ENCODE measurements around the gene DAZL.
"Not testable (repeated sequence)": the region's sequence is repeated elsewhere in the genome, so short reads cannot be mapped to it uniquely, and the experiment has no call there.

The DAZL gene

DNA sequence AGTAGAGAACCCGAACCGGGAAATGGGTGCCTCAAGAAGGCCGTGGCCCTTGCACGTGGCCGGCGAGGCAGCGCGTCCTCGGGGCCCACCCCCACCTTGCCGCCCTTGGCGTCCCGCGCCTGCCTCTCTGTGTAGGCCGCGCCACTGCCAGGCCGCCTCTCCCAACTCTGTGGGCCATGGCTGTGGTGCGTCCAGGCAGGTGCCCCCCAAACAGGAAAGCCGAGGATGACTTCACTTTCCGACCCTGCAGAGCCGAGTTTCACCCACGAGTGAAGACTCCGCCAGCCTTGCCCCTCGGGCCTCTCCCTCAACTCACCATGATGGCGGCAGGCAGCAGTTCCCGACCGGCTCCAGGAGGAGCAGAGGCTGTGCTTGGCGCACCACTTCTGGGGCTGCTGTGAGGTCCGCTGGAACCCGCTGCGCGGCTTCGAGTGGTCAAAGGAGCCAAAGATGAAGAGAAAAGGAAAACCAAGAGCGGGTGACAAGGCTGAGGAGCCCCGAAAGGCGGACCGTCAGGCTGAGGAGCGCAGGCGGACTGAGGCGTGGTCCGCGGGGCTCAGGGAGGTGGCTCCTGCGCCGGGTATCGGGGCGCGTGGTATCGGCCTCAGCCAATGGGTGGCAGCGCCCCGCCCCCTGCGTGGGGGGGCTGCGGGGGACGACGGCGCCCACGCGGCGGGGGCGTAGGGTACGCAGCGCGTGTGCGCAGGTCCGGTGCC, at the start of gene DAZL:
DAZL (minus strand) TSS at position 537 of the 716 bp plus-strand sequence; CDS start at position 319, 218 bp downstream.
- Mint-ChIP-seq H3K4me1 (no peaks in the 10 kb centered on the region), H3K36me3 (ENCODE audit: insufficient read depth) (no peaks in the 10 kb centered on the region), H3K27me3 (peaks cover 16% of the 10 kb centered on the region), H3K27ac (ENCODE audit: low read depth) (no peak within 1 kb of the TSS), H3K4me3 (no peak within 1 kb of the TSS), H3K9me3 (no peaks in the 10 kb centered on the region)
- DNase-seq (ENCODE audit: low spot score in 2 of 2) (no peak), ATAC-seq (replicated peaks; ENCODE audit: extremely low read depth, poor library complexity, severe bottlenecking) (no peak)

DNA sequence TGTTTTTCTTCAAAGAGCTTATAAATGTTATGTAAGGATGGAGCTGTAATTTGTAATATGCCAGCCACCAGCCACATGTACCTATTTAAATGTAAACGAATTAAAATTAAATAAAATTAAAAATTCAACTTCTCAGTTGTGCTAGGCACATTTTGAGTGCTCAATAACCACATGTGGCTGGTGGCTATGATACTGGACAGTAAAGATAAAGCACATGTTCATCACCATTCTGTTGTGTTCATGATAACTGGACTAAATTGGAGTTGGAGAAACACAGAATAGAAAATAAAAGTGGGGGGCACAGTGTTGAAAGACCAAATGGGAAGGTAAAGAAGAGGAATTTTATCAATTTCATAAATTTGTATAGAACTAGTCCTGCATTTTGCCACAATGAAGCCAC, 49.8 kb upstream of the DAZL start:
- Mint-ChIP-seq H3K27me3 (peaks cover 9% of the 10 kb centered on the region), H3K9me3 (no peaks in the 10 kb centered on the region), H3K4me3 (no peak overlapping the region), H3K36me3 (ENCODE audit: insufficient read depth) (no peaks in the 10 kb centered on the region), H3K4me1 (no peaks in the 10 kb centered on the region), H3K27ac (ENCODE audit: low read depth) (no peak overlapping the region)
- ATAC-seq (replicated peaks; ENCODE audit: extremely low read depth, poor library complexity, severe bottlenecking), result no peak
- DNase-seq (ENCODE audit: low spot score in 2 of 2), result no peak

DNA sequence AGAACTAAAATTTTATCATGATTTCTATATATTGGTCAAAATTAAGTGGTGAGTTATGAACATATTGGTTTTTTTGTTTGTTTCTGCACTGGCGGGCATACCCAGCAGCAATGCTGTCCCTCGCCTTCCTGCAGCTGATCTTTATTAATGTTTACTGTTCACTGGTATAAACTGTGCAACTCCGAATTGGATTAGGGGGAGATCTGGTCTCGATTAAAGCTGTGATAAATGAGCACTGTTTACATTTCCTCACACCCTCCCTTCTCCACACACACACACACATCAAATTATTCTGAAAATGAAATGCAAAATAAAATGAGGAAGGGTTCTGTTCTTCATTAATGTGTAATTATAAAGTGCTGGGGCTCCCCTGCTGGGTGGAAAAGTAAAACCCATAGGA, 48.5 kb upstream of the DAZL start:
- Mint-ChIP-seq H3K36me3 (ENCODE audit: insufficient read depth) (no peaks in the 10 kb centered on the region), H3K4me3 (no peak overlapping the region), H3K4me1 (no peaks in the 10 kb centered on the region), H3K9me3 (no peaks in the 10 kb centered on the region), H3K27ac (ENCODE audit: low read depth) (no peak overlapping the region), H3K27me3 (no peaks in the 10 kb centered on the region)
- no peak for ATAC-seq (replicated peaks; ENCODE audit: extremely low read depth, poor library complexity, severe bottlenecking)
- no peak for DNase-seq (ENCODE audit: low spot score in 2 of 2)

GRCh38 chr3:16647668-16648067, 42.4 kb upstream of the DAZL start:
- ATAC-seq (replicated peaks; ENCODE audit: extremely low read depth, poor library complexity, severe bottlenecking) (no peak), DNase-seq (ENCODE audit: low spot score in 2 of 2) (no peak)
- no peaks in the 10 kb centered on the region for H3K4me1 Mint-ChIP-seq
- peaks cover 7% of the 10 kb centered on the region for H3K27me3 Mint-ChIP-seq
- no peaks in the 10 kb centered on the region for H3K9me3 Mint-ChIP-seq
- H3K36me3 Mint-ChIP-seq (ENCODE audit: insufficient read depth), result no peaks in the 10 kb centered on the region
- H3K4me3 Mint-ChIP-seq, result no peak overlapping the region
- no peak overlapping the region for H3K27ac Mint-ChIP-seq (ENCODE audit: low read depth)

DNA sequence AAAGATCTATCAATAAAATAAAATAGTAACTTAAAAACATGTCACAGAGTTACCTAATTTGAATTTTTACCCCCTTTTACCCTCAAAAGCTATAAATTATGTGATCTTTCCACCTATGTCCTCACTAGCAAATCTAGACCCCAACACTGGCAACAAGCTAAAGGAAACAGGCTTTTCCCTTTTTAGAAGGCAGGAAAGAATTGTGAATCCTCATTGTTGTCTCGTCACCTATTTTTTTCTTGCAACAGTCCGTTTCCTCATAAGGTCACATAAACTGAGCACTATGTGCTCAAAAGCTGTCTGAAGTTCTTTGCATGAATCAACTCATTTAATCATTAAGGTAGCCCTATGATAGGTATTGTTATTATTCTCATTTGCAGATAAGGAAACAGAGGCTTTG, 34.6 kb upstream of the DAZL start:
- H3K9me3 Mint-ChIP-seq, result peaks cover 5% of the 10 kb centered on the region
- ATAC-seq (replicated peaks; ENCODE audit: extremely low read depth, poor library complexity, severe bottlenecking) (no peak), DNase-seq (ENCODE audit: low spot score in 2 of 2) (no peak)
- no peak overlapping the region for H3K4me3 Mint-ChIP-seq
- H3K4me1 Mint-ChIP-seq, result no peaks in the 10 kb centered on the region
- no peaks in the 10 kb centered on the region for H3K36me3 Mint-ChIP-seq (ENCODE audit: insufficient read depth)
- H3K27me3 Mint-ChIP-seq, result peaks cover 8% of the 10 kb centered on the region
- H3K27ac Mint-ChIP-seq (ENCODE audit: low read depth), result no peak overlapping the region

DNA sequence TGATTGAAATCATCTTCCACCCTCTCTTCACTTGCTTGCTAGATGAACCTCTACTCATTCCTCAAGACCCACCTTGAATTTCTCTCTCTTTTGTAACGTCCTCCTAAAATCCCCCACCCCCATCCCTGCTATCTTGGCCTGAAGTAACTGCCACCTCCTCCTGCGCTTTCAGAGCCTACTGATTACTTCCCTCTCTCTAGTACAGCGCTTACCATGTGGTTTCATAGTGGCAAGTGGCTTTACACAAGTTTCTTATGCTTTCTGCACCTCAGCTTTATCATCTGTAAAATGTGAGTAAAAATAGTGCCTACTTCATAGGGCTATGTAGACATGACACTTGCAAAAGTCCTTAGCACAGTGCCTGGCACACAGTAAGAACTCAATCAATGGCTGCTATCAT, 28.7 kb upstream of the DAZL start:
- ATAC-seq (replicated peaks; ENCODE audit: extremely low read depth, poor library complexity, severe bottlenecking) (no peak), DNase-seq (ENCODE audit: low spot score in 2 of 2) (no peak)
- H3K27ac Mint-ChIP-seq (ENCODE audit: low read depth), result no peak overlapping the region
- no peaks in the 10 kb centered on the region for H3K4me1 Mint-ChIP-seq
- no peaks in the 10 kb centered on the region for H3K36me3 Mint-ChIP-seq (ENCODE audit: insufficient read depth)
- H3K27me3 Mint-ChIP-seq, result peaks cover 8% of the 10 kb centered on the region
- H3K4me3 Mint-ChIP-seq, result no peak overlapping the region
- H3K9me3 Mint-ChIP-seq, result peaks cover 5% of the 10 kb centered on the region

GRCh38 chr3:16632395-16632794, 27.2 kb upstream of the DAZL start:
- no peaks in the 10 kb centered on the region for H3K36me3 Mint-ChIP-seq (ENCODE audit: insufficient read depth)
- DNase-seq (ENCODE audit: low spot score in 2 of 2) (no peak), ATAC-seq (replicated peaks; ENCODE audit: extremely low read depth, poor library complexity, severe bottlenecking) (no peak)
- peaks cover 5% of the 10 kb centered on the region for H3K9me3 Mint-ChIP-seq
- no peak overlapping the region for H3K4me3 Mint-ChIP-seq
- H3K4me1 Mint-ChIP-seq, result no peaks in the 10 kb centered on the region
- H3K27ac Mint-ChIP-seq (ENCODE audit: low read depth), result no peak overlapping the region
- peaks cover 15% of the 10 kb centered on the region for H3K27me3 Mint-ChIP-seq

DNA sequence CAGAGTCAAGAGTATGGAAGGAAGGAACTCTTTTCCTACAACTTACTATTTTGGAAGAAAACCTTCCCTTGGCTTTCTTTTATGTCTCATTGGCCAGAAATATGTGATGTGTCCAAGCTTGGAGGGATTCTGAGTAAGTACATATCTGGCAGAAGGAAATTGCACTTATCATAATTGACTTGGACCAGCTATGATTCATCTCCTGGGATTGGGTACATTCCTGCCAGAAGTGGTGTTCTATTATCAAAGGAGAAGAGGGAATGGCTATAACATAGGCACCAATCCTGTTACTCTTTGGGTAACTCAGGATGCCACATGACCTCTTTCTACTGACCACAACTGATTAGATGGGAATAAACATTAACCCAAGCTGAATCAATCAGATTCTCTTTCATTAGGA, 13.5 kb upstream of the DAZL start:
- Mint-ChIP-seq H3K27ac (ENCODE audit: low read depth) (no peak overlapping the region), H3K4me3 (no peak overlapping the region), H3K36me3 (ENCODE audit: insufficient read depth) (no peaks in the 10 kb centered on the region), H3K9me3 (peaks cover 4% of the 10 kb centered on the region), H3K27me3 (no peaks in the 10 kb centered on the region), H3K4me1 (no peaks in the 10 kb centered on the region)
- DNase-seq (ENCODE audit: low spot score in 2 of 2), result no peak
- ATAC-seq (replicated peaks; ENCODE audit: extremely low read depth, poor library complexity, severe bottlenecking), result no peak

DNA sequence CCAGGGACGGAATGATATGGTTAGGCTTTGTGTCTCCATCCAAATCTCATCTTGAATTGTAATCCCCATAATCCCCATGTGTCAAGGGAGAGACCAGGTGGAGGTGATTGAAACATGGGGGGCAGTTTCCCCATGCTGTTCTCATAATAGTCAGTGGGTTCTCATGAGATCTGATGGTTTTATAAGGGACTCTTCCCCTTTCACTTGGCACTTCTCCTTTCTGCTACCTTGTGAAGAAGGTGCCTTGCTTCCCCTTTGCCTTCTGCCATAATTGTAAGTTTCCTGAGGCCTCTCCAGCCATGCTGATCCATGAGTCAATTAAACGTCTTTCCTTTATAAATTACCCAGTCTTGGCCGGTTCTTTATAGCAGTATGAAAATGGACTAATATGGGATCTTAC, 11.9 kb upstream of the DAZL start:
- not testable (repeated sequence) for H3K27me3 Mint-ChIP-seq; H3K4me1 Mint-ChIP-seq; H3K4me3 Mint-ChIP-seq; H3K9me3 Mint-ChIP-seq; ATAC-seq (replicated peaks; ENCODE audit: extremely low read depth, poor library complexity, severe bottlenecking); H3K36me3 Mint-ChIP-seq (ENCODE audit: insufficient read depth); DNase-seq (ENCODE audit: low spot score in 2 of 2); H3K27ac Mint-ChIP-seq (ENCODE audit: low read depth)

DNA sequence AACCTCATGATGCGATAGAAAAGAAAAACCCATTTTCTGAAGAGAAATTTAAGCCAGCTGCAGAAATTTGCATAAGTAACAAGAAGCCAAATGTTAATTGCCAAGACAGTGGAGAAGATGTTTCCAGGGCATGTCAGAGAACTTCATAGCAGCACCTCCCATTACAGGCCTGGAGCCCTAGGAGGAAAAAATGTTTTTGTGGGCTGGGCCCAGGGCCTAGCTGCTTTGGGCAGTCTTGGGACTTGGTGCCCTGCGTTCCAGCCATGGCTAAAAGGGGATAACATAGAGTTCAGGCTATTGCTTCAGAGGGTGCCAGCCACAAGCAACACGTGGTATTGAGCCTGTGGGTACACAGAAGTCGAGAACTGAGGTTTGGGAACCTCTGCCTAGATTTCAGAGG, 10.9 kb upstream of the DAZL start:
- no peaks in the 10 kb centered on the region for H3K27me3 Mint-ChIP-seq
- no peak overlapping the region for H3K27ac Mint-ChIP-seq (ENCODE audit: low read depth)
- DNase-seq (ENCODE audit: low spot score in 2 of 2) (no peak), ATAC-seq (replicated peaks; ENCODE audit: extremely low read depth, poor library complexity, severe bottlenecking) (no peak)
- H3K9me3 Mint-ChIP-seq, result peaks cover 4% of the 10 kb centered on the region
- no peak overlapping the region for H3K4me3 Mint-ChIP-seq
- no peaks in the 10 kb centered on the region for H3K36me3 Mint-ChIP-seq (ENCODE audit: insufficient read depth)
- no peaks in the 10 kb centered on the region for H3K4me1 Mint-ChIP-seq

DNA sequence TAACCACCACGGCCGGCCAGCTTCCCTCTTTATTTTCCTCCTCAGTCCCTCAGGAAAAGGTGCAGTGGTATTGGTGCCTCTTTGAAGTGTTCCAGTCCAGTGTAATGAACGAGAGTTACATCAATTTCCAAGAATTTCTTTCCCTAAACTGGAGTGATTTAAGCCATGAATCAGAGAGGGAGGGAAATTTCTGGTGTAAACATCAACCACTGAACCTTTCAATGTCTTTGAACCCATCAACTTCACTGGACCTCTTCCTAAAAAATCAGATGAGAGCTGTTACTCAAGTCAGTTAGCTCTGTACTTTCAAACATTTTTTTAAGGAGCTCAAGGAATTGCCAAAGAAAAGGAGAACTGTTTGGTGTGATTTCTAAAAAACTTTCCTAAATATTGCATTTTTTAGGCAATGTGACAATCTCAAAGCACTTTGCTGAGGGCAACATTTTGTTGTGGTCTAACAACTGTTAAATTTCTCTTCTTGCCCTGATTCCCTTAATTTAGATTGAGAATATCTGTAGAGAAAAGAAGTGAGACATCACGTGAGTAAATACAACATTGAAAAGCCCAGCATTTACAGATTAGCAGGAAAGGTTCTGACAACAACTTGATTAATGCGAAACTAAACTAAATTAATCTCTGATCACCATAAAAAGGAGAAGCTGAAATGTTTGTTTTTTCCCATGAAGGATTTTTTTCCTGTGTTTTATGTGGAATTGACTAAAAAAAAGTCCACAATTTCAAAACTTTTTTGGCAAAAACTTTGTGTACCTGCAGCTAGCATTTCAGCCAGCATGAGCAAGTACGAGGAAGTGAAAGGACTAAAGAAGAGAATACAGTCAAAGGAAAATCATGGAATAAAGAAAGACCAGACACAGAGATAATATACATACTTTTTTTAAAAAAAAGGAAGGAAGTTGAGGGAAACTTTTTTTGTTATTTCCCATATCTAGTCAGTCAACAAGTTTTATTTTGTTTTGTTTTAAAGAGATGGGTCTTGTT, 9.1 kb upstream of the DAZL start:
- Mint-ChIP-seq H3K27me3 (no peaks in the 10 kb centered on the region), H3K9me3 (peaks cover 4% of the 10 kb centered on the region), H3K36me3 (ENCODE audit: insufficient read depth) (no peaks in the 10 kb centered on the region), H3K27ac (ENCODE audit: low read depth) (no peak overlapping the region), H3K4me1 (no peaks in the 10 kb centered on the region), H3K4me3 (no peak overlapping the region)
- DNase-seq (ENCODE audit: low spot score in 2 of 2), result no peak
- no peak for ATAC-seq (replicated peaks; ENCODE audit: extremely low read depth, poor library complexity, severe bottlenecking)

GRCh38 chr3:16609927-16610580, 4.8 kb upstream of the DAZL start:
- no peak for ATAC-seq (replicated peaks; ENCODE audit: extremely low read depth, poor library complexity, severe bottlenecking)
- no peak for DNase-seq (ENCODE audit: low spot score in 2 of 2)
- H3K9me3 Mint-ChIP-seq, result no peaks in the 10 kb centered on the region
- H3K4me1 Mint-ChIP-seq, result no peaks in the 10 kb centered on the region
- H3K27ac Mint-ChIP-seq (ENCODE audit: low read depth), result no peak overlapping the region
- H3K27me3 Mint-ChIP-seq, result peaks cover 8% of the 10 kb centered on the region
- H3K4me3 Mint-ChIP-seq, result no peak overlapping the region
- H3K36me3 Mint-ChIP-seq (ENCODE audit: insufficient read depth), result no peaks in the 10 kb centered on the region
